ENCODE data around the gene KAZALD1.

The KAZALD1 gene

GRCh38 chr10:101094121-101094879, 32.5 kb downstream of the KAZALD1 start:
- DNase-seq (ENCODE audit: low read depth in 2 of 2): no peak

GRCh38 chr10:101095004-101095403, 33.2 kb downstream of the KAZALD1 start:
- DNase-seq (ENCODE audit: low read depth in 2 of 2): no peak

GRCh38 chr10:101095550-101096213, 33.9 kb downstream of the KAZALD1 start:
- peak; percentile 44 to 63 for DNase-seq (ENCODE audit: low read depth in 2 of 2)

DNA sequence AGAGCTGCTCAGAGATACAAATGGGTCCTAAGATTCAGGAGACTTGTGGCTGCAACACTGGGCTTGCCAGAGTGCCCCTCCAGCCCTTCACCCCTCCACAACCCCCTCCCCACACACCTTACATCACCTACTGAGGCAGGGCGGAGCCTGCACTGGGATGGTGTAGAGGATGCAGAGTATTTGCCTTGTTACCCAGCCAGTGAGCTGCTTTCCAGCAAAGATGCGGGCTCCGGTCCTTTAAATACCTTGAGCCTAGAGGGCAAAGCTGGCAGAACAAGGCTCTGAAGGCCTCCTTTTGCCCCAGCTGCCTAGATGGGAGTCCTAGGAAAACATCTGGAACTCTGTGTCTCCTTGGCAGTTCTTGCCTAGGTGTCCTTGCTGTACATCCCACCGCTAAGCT, 34.6 kb downstream of the KAZALD1 start:
- no peak for DNase-seq (ENCODE audit: low read depth in 2 of 2)

DNA sequence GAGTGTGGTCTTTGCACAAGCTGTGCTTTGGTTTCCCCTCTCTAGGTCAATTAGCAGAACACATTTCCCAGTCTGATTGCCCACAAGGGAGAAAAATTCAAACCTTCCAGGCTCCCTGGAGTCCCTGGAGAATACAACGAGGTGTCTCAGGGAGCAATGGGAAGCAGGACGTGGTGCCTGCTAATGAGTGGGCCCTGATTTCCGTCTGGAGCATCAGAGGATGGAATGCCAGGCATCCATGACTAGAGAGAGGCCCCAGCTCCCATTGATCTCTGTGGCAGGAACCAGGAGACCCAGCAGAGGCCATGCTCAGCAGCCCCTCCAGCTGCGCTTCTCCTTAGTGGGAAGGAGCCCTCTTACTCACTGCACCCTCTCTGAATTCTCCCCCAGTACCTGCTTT, 36.1 kb downstream of the KAZALD1 start:
- DNase-seq (ENCODE audit: low read depth in 2 of 2): no peak

DNA sequence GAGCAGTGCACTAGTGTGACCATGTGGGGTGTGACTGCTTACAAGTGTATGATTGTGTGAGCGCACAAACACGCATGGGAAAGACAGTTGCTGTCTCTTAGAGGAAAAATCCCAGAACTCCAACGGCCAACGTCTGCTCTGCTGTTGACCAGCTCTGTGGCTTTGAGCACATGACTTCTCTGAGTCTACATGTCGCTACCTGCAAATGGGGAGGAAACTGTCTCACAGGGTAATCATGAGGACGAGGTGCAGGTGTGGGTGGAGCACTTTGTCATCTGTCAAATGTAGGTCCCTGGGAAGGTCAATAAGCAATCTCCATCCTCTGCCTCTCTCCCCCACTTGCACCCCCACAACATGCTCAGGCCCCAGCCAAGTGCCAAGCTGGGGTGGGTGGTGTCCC, 38.1 kb downstream of the KAZALD1 start:
- no peak for DNase-seq (ENCODE audit: low read depth in 2 of 2)

- DNase-seq (ENCODE audit: low read depth in 2 of 2): no peak
Observed at GRCh38 chr10:101101372-101101881, 39.6 kb downstream of the KAZALD1 start.

GRCh38 chr10:101103430-101103829, 41.6 kb downstream of the KAZALD1 start:
- no peak for DNase-seq (ENCODE audit: low read depth in 2 of 2)

- no peak for DNase-seq (ENCODE audit: low read depth in 2 of 2)
Observed at GRCh38 chr10:101106351-101106750, 44.6 kb downstream of the KAZALD1 start.

GRCh38 chr10:101107771-101108170, 46.0 kb downstream of the KAZALD1 start:
- DNase-seq (ENCODE audit: low read depth in 2 of 2): no peak

- DNase-seq (ENCODE audit: low read depth in 2 of 2): no peak
Observed at GRCh38 chr10:101110856-101111523, 49.2 kb downstream of the KAZALD1 start.

DNA sequence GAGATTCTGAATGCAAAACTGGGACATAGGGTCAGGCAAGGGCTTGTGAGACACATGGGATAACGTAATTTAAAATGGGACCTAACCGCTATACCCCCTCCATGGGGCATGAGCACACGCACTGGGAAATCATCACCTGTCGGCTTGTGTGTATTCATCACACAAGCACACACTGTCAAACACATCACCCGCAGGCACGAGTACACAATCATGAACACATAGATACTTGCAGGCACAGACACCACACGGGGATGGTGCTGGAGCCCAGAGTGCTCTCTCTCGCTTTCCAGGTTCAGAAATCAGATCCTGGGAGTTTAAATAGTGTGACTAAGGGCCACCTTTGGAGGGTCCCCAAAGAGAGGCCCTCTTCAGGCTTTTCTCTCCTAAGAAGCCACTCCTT, 49.8 kb downstream of the KAZALD1 start:
- DNase-seq (ENCODE audit: low read depth in 2 of 2): no peak

DNA sequence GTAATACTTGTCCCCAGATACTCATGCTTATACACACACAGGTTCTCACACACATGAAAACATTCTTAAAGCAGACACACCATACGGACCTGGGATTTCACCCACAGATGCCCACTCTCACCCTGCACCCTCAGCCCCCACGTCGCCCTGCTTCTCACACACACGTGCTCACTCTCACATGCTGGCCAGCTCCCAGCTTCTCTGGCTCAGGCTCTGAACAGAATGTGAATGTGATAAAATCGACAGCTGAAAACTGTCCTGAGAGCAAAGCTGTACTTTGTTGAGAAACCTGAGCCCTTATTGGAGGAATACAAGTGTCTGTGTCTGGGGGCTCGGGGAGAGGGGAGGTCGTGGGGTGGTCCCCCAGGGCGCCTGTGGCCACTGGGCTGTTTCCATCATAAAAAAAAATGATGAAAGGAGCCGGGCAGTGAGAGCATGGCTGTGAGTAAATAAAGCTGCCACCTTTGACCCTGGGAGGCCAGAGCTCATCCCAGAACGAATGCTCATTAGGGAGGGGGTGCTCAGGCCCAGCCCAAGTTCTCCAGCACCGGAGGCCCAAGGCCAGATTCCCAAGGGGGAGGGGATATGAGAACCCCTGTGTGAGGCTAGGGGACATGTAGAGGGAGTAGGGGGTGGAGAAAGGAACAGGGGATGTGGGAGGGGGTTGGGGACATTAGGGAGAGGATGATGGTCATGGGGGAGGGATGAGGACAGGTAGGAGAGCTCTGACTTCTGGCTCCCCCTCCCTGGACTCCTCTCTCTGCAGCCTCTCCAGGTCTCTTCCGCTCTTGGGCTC, 51.2 kb downstream of the KAZALD1 start:
- no peak for DNase-seq (ENCODE audit: low read depth in 2 of 2)

DNA sequence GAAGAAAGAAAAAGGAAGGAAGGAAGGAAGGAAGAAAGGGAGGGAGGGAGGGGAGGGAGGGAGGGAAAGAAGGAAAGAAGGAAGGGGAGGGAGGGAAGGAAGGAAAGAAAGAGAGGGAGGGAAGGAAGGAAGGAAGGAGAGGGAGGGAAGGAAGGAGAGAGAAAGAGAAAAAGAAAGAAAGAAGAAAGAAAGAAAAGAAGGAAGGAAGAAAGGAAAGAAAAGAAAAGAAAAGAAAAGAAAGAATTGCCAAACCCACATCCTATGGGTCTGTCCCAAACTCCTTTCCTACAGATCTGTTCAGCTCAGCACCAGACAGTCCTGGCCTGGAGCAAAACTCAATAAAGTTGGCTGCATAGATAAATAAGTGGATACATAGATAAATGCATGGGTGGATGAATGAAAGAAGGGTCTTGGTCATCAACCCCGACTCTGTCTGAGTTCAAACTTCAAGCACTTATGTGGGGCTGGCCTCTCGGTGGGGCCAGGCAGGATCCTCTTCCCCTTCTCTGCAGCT, 52.2 kb downstream of the KAZALD1 start:
- DNase-seq (ENCODE audit: low read depth in 2 of 2): no peak

DNA sequence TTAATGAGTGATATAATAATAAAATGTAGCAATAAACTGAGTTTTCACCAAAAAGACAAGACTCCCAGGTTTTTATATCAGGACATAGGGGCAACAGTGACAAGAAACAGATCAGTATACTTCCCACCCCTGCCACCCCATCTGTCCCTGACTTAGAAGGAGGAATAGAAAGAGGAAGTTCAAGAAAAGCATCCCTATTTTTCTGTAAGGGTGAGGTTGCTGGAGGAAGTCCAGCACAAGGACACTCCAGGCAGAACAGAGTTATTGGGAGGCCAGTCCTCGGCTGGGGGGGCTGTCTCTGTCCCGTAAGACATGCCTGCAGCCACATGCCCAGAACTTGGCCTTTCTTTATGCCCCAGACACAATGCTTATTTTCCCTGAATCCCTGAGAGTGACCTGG, 52.9 kb downstream of the KAZALD1 start:
- no peak for DNase-seq (ENCODE audit: low read depth in 2 of 2)

Data from stimulated activated CD8-positive, alpha-beta memory T cell treated with anti-CD3 and anti-CD28 coated beads, Interleukin-2, amount 100 ng/mL, for 48 hours (primary cell).